NB4 (cell line): Measurements from ENCODE around the gene CLPTM1L.

Experiments used
- POLR2A ChIP-seq: IDR thresholded peaks from 2 replicates; pipeline ENCODE4 v1.6.1; 2011; ENCODE audit warnings: mild to moderate bottlenecking; ENCODE audit not compliant: insufficient read length; ENCODE audit errors: extremely low read depth
- TF ChIP-seq, protein P1 (sequence below): IDR thresholded peaks from one replicate; pipeline ENCODE4 v1.5.1; 2012; ENCODE audit warnings: low read depth, low read length
- TF ChIP-seq, protein P2 (sequence below): IDR thresholded peaks from 2 replicates; pipeline ENCODE4 v1.6.1; 2011; ENCODE audit warnings: low read depth, low read length

DNA sequence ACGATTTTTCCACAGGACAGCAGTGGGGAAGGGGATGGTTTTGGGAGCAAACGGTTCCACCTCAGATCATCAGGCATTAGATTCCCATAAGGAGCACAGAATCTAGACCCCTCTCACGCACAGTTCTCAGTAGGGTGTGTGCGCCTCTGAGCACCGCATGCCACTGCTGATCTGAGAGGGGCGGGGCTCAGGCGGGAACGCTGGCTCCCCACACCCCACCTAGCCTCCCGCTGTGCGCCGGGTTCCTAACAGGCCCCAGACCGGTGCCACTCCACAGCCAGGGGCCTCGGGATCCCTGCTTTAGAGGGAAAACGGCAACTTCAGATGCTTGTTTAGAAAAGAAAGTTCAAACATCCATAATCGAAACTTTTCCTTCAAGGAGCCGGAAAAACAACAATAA lies 70.4 kb downstream of the CLPTM1L start:
- TF ChIP-seq, protein P1, sequence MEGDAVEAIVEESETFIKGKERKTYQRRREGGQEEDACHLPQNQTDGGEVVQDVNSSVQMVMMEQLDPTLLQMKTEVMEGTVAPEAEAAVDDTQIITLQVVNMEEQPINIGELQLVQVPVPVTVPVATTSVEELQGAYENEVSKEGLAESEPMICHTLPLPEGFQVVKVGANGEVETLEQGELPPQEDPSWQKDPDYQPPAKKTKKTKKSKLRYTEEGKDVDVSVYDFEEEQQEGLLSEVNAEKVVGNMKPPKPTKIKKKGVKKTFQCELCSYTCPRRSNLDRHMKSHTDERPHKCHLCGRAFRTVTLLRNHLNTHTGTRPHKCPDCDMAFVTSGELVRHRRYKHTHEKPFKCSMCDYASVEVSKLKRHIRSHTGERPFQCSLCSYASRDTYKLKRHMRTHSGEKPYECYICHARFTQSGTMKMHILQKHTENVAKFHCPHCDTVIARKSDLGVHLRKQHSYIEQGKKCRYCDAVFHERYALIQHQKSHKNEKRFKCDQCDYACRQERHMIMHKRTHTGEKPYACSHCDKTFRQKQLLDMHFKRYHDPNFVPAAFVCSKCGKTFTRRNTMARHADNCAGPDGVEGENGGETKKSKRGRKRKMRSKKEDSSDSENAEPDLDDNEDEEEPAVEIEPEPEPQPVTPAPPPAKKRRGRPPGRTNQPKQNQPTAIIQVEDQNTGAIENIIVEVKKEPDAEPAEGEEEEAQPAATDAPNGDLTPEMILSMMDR, result no peak
- no peak for TF ChIP-seq POLR2A
- TF ChIP-seq, protein P2, sequence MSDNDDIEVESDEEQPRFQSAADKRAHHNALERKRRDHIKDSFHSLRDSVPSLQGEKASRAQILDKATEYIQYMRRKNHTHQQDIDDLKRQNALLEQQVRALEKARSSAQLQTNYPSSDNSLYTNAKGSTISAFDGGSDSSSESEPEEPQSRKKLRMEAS, result no peak
